SK-N-SH treated with all-trans-retinoic acid at 6 μM for 48 hours (cell line): ENCODE measurements around the gene MKS1.

Experiments used
- ATAC-seq: fragments of 200-7000 bp; cut with Tn5 transposase; 3 replicates; pipeline ENCODE4 v1.9.1; 2020; ENCODE audit warnings: mild to moderate bottlenecking, moderate library complexity
- ARNTL ChIP-seq: fragments of 450-650 bp; formaldehyde crosslinking; IDR thresholded peaks from 2 replicates; pipeline ENCODE4 v1.5.0; 2020; ENCODE audit warnings: low read depth, mild to moderate bottlenecking, moderate library complexity, borderline replicate concordance
- BACH2 ChIP-seq: fragments of 250-450 bp; sonication (Bioruptor Pico); IDR thresholded peaks from 2 replicates; pipeline ENCODE4 v1.9.0; 2021; ENCODE audit warnings: mild to moderate bottlenecking, borderline replicate concordance
- CREB5 ChIP-seq: fragments of 250-450 bp; sonication (Bioruptor Pico); IDR thresholded peaks from 2 replicates; pipeline ENCODE4 v1.5.1; 2020; ENCODE audit warnings: low read depth, mild to moderate bottlenecking, moderate library complexity
- CSDC2 ChIP-seq: fragments of 250-450 bp; sonication (Bioruptor Pico); IDR thresholded peaks from 2 replicates; pipeline ENCODE4 v1.5.0; 2020; ENCODE audit warnings: mild to moderate bottlenecking, moderate library complexity
- CSRNP3 ChIP-seq: fragments of 250-450 bp; sonication (Bioruptor Pico); IDR thresholded peaks from 2 replicates; pipeline ENCODE4 v1.5.1; 2021; ENCODE audit warnings: mild to moderate bottlenecking, moderate library complexity
- ESRRG ChIP-seq: fragments of 250-450 bp; sonication (Bioruptor Pico); IDR thresholded peaks from 2 replicates; pipeline ENCODE4 v1.6.1; 2021; ENCODE audit warnings: mild to moderate bottlenecking
- GLIS3 ChIP-seq: fragments of 250-450 bp; sonication (Bioruptor Pico); IDR thresholded peaks from 2 replicates; pipeline ENCODE4 v1.5.0; 2020; ENCODE audit warnings: mild to moderate bottlenecking, moderate library complexity
- OSR1 ChIP-seq: fragments of 250-450 bp; sonication (Bioruptor Pico); IDR thresholded peaks from 2 replicates; pipeline ENCODE4 v1.8.0; 2022; ENCODE audit warnings: moderate library complexity, mild to moderate bottlenecking, inconsistent platforms
- PATZ1 ChIP-seq: fragments of 250-450 bp; sonication (Bioruptor Pico); IDR thresholded peaks from 2 replicates; pipeline ENCODE4 v1.8.0; 2020; ENCODE audit warnings: mild to moderate bottlenecking, moderate library complexity, borderline replicate concordance
- POU6F1 ChIP-seq: fragments of 250-450 bp; sonication (Bioruptor Pico); IDR thresholded peaks from 2 replicates; pipeline ENCODE4 v1.8.0; 2021; ENCODE audit warnings: low read depth, mild to moderate bottlenecking, moderate library complexity, borderline replicate concordance
- PPARA ChIP-seq: fragments of 250-450 bp; sonication (Bioruptor Pico); IDR thresholded peaks from 2 replicates; pipeline ENCODE4 v1.5.0; 2020; ENCODE audit warnings: mild to moderate bottlenecking, borderline replicate concordance
- RARB ChIP-seq: fragments of 250-450 bp; sonication (Bioruptor Pico); IDR thresholded peaks from 2 replicates; pipeline ENCODE4 v1.8.0; 2021; ENCODE audit warnings: mild to moderate bottlenecking, moderate library complexity
- SNAI2 ChIP-seq: fragments of 250-450 bp; sonication (Bioruptor Pico); IDR thresholded peaks from 2 replicates; pipeline ENCODE4 v1.5.0; 2020; ENCODE audit warnings: mild to moderate bottlenecking, moderate library complexity
- TCF4 ChIP-seq: fragments of 250-450 bp; sonication (Bioruptor Pico); IDR thresholded peaks from 2 replicates; pipeline ENCODE4 v1.8.0; 2021; ENCODE audit warnings: mild to moderate bottlenecking, moderate library complexity, borderline replicate concordance
- TOX ChIP-seq: fragments of 250-450 bp; sonication (Bioruptor Pico); IDR thresholded peaks from 2 replicates; pipeline ENCODE4 v1.8.0; 2021; ENCODE audit warnings: mild to moderate bottlenecking, moderate library complexity, borderline replicate concordance
- TSHZ2 ChIP-seq: fragments of 250-450 bp; sonication (Bioruptor Pico); IDR thresholded peaks from 2 replicates; pipeline ENCODE4 v1.5.0; 2020; ENCODE audit warnings: mild to moderate bottlenecking, moderate library complexity
- ZFP3 ChIP-seq: fragments of 250-450 bp; sonication (Bioruptor Pico); IDR thresholded peaks from 2 replicates; pipeline ENCODE4 v1.5.0; 2020; ENCODE audit warnings: mild to moderate bottlenecking, moderate library complexity
- ZFP30 ChIP-seq: fragments of 450-650 bp; formaldehyde crosslinking; IDR thresholded peaks from 2 replicates; pipeline ENCODE4 v1.5.0; 2022; ENCODE audit warnings: mild to moderate bottlenecking, moderate library complexity
- ZNF565 ChIP-seq: fragments of 450-650 bp; formaldehyde crosslinking; conservative IDR thresholded peaks from 2 replicates; pipeline ENCODE4 v1.5.0; 2020; ENCODE audit warnings: low read depth, mild to moderate bottlenecking, moderate library complexity
- ZNF70 ChIP-seq: fragments of 450-650 bp; formaldehyde crosslinking; IDR thresholded peaks from 2 replicates; pipeline ENCODE4 v1.5.0; 2020; ENCODE audit warnings: mild to moderate bottlenecking, moderate library complexity
- ZNF8 ChIP-seq: fragments of 450-650 bp; formaldehyde crosslinking; IDR thresholded peaks from 2 replicates; pipeline ENCODE4 v1.5.0; 2020; ENCODE audit warnings: mild to moderate bottlenecking, moderate library complexity

MKS1 gene

GRCh38 chr17:58202859-58203258 lies 16.2 kb downstream of the MKS1 start:
- TF ChIP-seq SNAI2 (CRISPR knock-in tag), result no peak
- no peak for TF ChIP-seq BACH2 (CRISPR knock-in tag)
- no peak for TF ChIP-seq PPARA (CRISPR knock-in tag)
- TF ChIP-seq CREB5 (CRISPR knock-in tag), result no peak
- no peak for TF ChIP-seq ZFP3 (CRISPR knock-in tag)
- no peak for TF ChIP-seq ZNF70 (CRISPR knock-in tag)
- no peak for TF ChIP-seq POU6F1 (CRISPR knock-in tag)
- no peak for TF ChIP-seq TSHZ2 (CRISPR knock-in tag)
- TF ChIP-seq GLIS3 (CRISPR knock-in tag), result no peak
- no peak for TF ChIP-seq RARB (CRISPR knock-in tag)
- no peak for TF ChIP-seq CSRNP3 (CRISPR knock-in tag)
- no peak for TF ChIP-seq ARNTL
- TF ChIP-seq CSDC2, result no peak
- no peak for TF ChIP-seq ZNF8
- TF ChIP-seq ZNF565, result no peak
- TF ChIP-seq TCF4, result no peak
- no peak for TF ChIP-seq ZFP30
- TF ChIP-seq PATZ1, result no peak
- no peak for TF ChIP-seq TOX (CRISPR knock-in tag)
- no peak for TF ChIP-seq ESRRG (CRISPR knock-in tag)
- no peak for ATAC-seq

- no peak for TF ChIP-seq GLIS3 (CRISPR knock-in tag)
- no peak for TF ChIP-seq SNAI2 (CRISPR knock-in tag)
- no peak for TF ChIP-seq ZFP3 (CRISPR knock-in tag)
- TF ChIP-seq TOX (CRISPR knock-in tag), result no peak
- TF ChIP-seq ZNF565, result no peak
- TF ChIP-seq ESRRG (CRISPR knock-in tag), result no peak
- TF ChIP-seq ARNTL, result no peak
- TF ChIP-seq ZNF8, result no peak
- no peak for TF ChIP-seq OSR1 (CRISPR knock-in tag)
- no peak for TF ChIP-seq CSRNP3 (CRISPR knock-in tag)
- TF ChIP-seq BACH2 (CRISPR knock-in tag), result no peak
- no peak for TF ChIP-seq PPARA (CRISPR knock-in tag)
- TF ChIP-seq RARB (CRISPR knock-in tag), result no peak
- no peak for TF ChIP-seq ZFP30
- TF ChIP-seq PATZ1, result no peak
- TF ChIP-seq ZNF70 (CRISPR knock-in tag), result no peak
- no peak for TF ChIP-seq TCF4
- peak; percentile 96 for ATAC-seq
Measured at GRCh38 chr17:58200024-58200633, 18.9 kb downstream of the MKS1 start.
